Left forelimb (tissue), 1 donor: ENCODE measurements around the gene TMEM239.
"Not testable (repeated sequence)": the region's sequence is repeated elsewhere in the genome, so short reads cannot be mapped to it uniquely, and the experiment has no call there.

ENCODE experiments used
- DNase-seq: peaks from one replicate; pipeline ENCODE4 v3.0.0-alpha.2; 2018; ENCODE audit warnings: low spot score

The TMEM239 gene

GRCh38 chr20:2816030-2816582, at the start of gene TMEM239:
TMEM239 (plus strand) TSS chr20:2816364; CDS start chr20:2816555, 191 bp downstream.
- no peak for DNase-seq

GRCh38 chr20:2767768-2768631, 48.2 kb upstream of the TMEM239 start:
- no peak for DNase-seq

- DNase-seq: no peak
Measured at GRCh38 chr20:2768632-2769015, 47.5 kb upstream of the TMEM239 start.

- not testable (repeated sequence) for DNase-seq
Measured at GRCh38 chr20:2770091-2770490, 46.1 kb upstream of the TMEM239 start.

GRCh38 chr20:2771631-2772080, 44.5 kb upstream of the TMEM239 start:
- no peak for DNase-seq

- DNase-seq: no peak
Measured at GRCh38 chr20:2773812-2774211, 42.4 kb upstream of the TMEM239 start.

- DNase-seq: no peak
Measured at GRCh38 chr20:2775139-2775538, 41.0 kb upstream of the TMEM239 start.

- DNase-seq: no peak
Measured at GRCh38 chr20:2778602-2779321, 37.4 kb upstream of the TMEM239 start.

- DNase-seq: no peak
Measured at GRCh38 chr20:2780948-2781347, 35.2 kb upstream of the TMEM239 start.

GRCh38 chr20:2783908-2784566, 32.1 kb upstream of the TMEM239 start:
- DNase-seq: no peak

GRCh38 chr20:2793471-2793870, 22.7 kb upstream of the TMEM239 start:
- no peak for DNase-seq

GRCh38 chr20:2794202-2794748, 21.9 kb upstream of the TMEM239 start:
- no peak for DNase-seq

- no peak for DNase-seq
Measured at GRCh38 chr20:2794866-2795447, 21.2 kb upstream of the TMEM239 start.

- no peak for DNase-seq
Measured at GRCh38 chr20:2795451-2795850, 20.7 kb upstream of the TMEM239 start.

GRCh38 chr20:2796011-2796660, 20.0 kb upstream of the TMEM239 start:
- DNase-seq: no peak

GRCh38 chr20:2797136-2797983, 18.8 kb upstream of the TMEM239 start:
- no peak for DNase-seq

- DNase-seq: no peak
Measured at GRCh38 chr20:2798095-2798805, 17.9 kb upstream of the TMEM239 start.

GRCh38 chr20:2798814-2799213, 17.4 kb upstream of the TMEM239 start:
- DNase-seq: no peak

GRCh38 chr20:2799271-2799670, 16.9 kb upstream of the TMEM239 start:
- DNase-seq: no peak
